WTC11 (cell line): ENCODE measurements around the gene BBS9. TPM values are rescaled to one million over a fixed set of nuclear protein-coding genes. Genes with fewer than 3 reads are reported as not detected.

Experiments used
- ATAC-seq: fragments of 200-7000 bp; cut with Tn5 transposase; 2 replicates; pipeline ENCODE4 v1.10.0; 2021; ENCODE audit warnings: mild to moderate bottlenecking, moderate library complexity
- CTCF ChIA-PET: fragments of 300-600 bp; sonication (Branson Sonifier 250); formaldehyde crosslinking; loops from one replicate; lab custom pipeline; 2021; ENCODE audit warnings: antibody characterized with exemption; lab: Charles Lee
- POLR2A ChIA-PET: fragments of 350-600 bp; sonication (Branson Sonifier 250); formaldehyde crosslinking; loops from one replicate; lab custom pipeline; 2021; ENCODE audit warnings: antibody characterized with exemption; lab: Charles Lee
- DNase-seq: peaks from one replicate; pipeline ENCODE4 v3.0.0; 2021; ENCODE audit warnings: low spot score
- H3K27ac Mint-ChIP-seq: 2 replicates; pipeline ENCODE4 v1.8.0; 2021; ENCODE audit warnings: mixed read lengths
- H3K27me3 Mint-ChIP-seq: 2 replicates; pipeline ENCODE4 v1.8.0; 2021; ENCODE audit warnings: low read depth, mild to moderate bottlenecking, moderate library complexity, mixed read lengths
- H3K36me3 Mint-ChIP-seq: 2 replicates; pipeline ENCODE4 v1.8.0; 2021; ENCODE audit warnings: mixed read lengths
- H3K4me1 Mint-ChIP-seq: 2 replicates; pipeline ENCODE4 v1.8.0; 2022; ENCODE audit warnings: mixed read lengths
- H3K4me3 Mint-ChIP-seq: 2 replicates; pipeline ENCODE4 v1.8.0; 2021; ENCODE audit warnings: mild to moderate bottlenecking, moderate library complexity, mixed read lengths
- H3K9me3 Mint-ChIP-seq: 2 replicates; pipeline ENCODE4 v1.8.0; 2021; ENCODE audit warnings: mixed read lengths
- ARID4B ChIP-seq: sonication (generic); formaldehyde crosslinking; IDR thresholded peaks from 2 replicates; pipeline ENCODE4 v1.8.0; 2023; ENCODE audit warnings: missing genetic modification reagents, mild to moderate bottlenecking, borderline replicate concordance
- ATF6 ChIP-seq: sonication (generic); formaldehyde crosslinking; IDR thresholded peaks from 2 replicates; pipeline ENCODE4 v1.8.1; 2023; ENCODE audit warnings: mild to moderate bottlenecking, missing genetic modification reagents
- GRHL2 ChIP-seq: fragments of 250-450 bp; sonication (Bioruptor Pico); IDR thresholded peaks from 2 replicates; pipeline ENCODE4 v1.8.0; 2022; ENCODE audit warnings: mild to moderate bottlenecking, moderate library complexity; ENCODE audit not compliant: insufficient replicate concordance, severe bottlenecking
- JUN ChIP-seq: sonication (generic); formaldehyde crosslinking; IDR thresholded peaks from 2 replicates; pipeline ENCODE4 v1.8.0; 2023; ENCODE audit warnings: mild to moderate bottlenecking, missing genetic modification reagents
- MAX ChIP-seq: sonication (generic); formaldehyde crosslinking; IDR thresholded peaks from 2 replicates; pipeline ENCODE4 v1.8.0; 2022; ENCODE audit warnings: mild to moderate bottlenecking, missing genetic modification reagents
- SMAD4 ChIP-seq: sonication (generic); formaldehyde crosslinking; IDR thresholded peaks from 2 replicates; pipeline ENCODE4 v1.8.0; 2022; ENCODE audit warnings: mild to moderate bottlenecking, missing genetic modification reagents
- TEAD1 ChIP-seq: sonication (generic); formaldehyde crosslinking; IDR thresholded peaks from 2 replicates; pipeline ENCODE4 v1.8.0; 2022; ENCODE audit warnings: mild to moderate bottlenecking, missing genetic modification reagents
- USF2 ChIP-seq: sonication (generic); formaldehyde crosslinking; IDR thresholded peaks from 2 replicates; pipeline ENCODE4 v1.8.1; 2023; ENCODE audit warnings: mild to moderate bottlenecking, missing genetic modification reagents, moderate library complexity
- total RNA-seq: library from RNA; stranded (reverse); gene quantifications from 3 replicates; pipeline ENCODE4 v1.2.3, GENCODE V29; 2021
- TF ChIP-seq, protein P1 (sequence below): sonication (generic); formaldehyde crosslinking; IDR thresholded peaks from 2 replicates; pipeline ENCODE4 v1.8.1; 2022; ENCODE audit warnings: low read depth, mild to moderate bottlenecking, moderate library complexity, missing genetic modification reagents, borderline replicate concordance
- TF ChIP-seq, protein P2 (sequence below): fragments of 250-450 bp; sonication (Bioruptor Pico); IDR thresholded peaks from 2 replicates; pipeline ENCODE4 v2.1.2; 2022; ENCODE audit warnings: mild to moderate bottlenecking, moderate library complexity

The BBS9 gene
- total RNA-seq, 1 experiment from 2014 or later, result 56.6 TPM

- TF ChIP-seq USF2, result no peak
- TF ChIP-seq ATF6, result no peak
- H3K27ac Mint-ChIP-seq, result no peak overlapping the region
- no peak for ATAC-seq
- no peak overlapping the region for H3K4me3 Mint-ChIP-seq
- H3K36me3 Mint-ChIP-seq, result peaks cover 27% of the 10 kb centered on the region
- no peaks in the 10 kb centered on the region for H3K4me1 Mint-ChIP-seq
- no peak for DNase-seq
- H3K27me3 Mint-ChIP-seq, result no peaks in the 10 kb centered on the region; the same call in 1 of the 2 replicates
- peaks cover 27% of the 10 kb centered on the region for H3K9me3 Mint-ChIP-seq
- ChIA-PET CTCF (no interaction called here), POLR2A (no interaction called here)
These were observed 177.8 kb downstream of the BBS9 start for GRCh38 chr7:33307205-33307604.

DNA sequence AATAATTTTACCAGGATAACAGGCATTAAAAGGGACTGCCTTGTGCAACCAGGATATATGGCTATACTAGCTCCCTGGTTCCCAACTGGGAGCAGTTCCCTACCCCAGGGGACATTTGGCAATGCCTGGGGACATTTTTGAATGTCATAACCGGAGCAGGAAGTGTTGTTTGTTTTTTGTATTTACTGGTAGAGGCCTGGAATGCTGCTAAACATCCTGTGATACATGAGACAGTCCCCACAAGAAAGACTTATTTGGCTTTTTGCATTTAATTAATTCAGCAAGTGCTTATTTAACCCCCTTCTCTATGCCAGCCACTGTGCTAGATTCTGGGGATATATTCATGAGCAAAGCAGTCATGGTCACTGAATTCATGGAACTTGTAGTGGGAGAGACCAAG is 181.2 kb downstream of the BBS9 start:
- ATAC-seq (no peak), DNase-seq (no peak)
- Mint-ChIP-seq H3K36me3 (peaks cover 4% of the 10 kb centered on the region), H3K27me3 (no peaks in the 10 kb centered on the region), H3K27ac (no peak overlapping the region), H3K4me1 (no peaks in the 10 kb centered on the region), H3K9me3 (peaks cover 4% of the 10 kb centered on the region; the same call in 1 of the 2 replicates), H3K4me3 (no peak overlapping the region)
- ChIA-PET POLR2A (no interaction called here), CTCF (no interaction called here)
- TF ChIP-seq MAX (no peak), ARID4B (CRISPR knock-in tag) (no peak), GRHL2 (CRISPR knock-in tag) (no peak), SMAD4 (CRISPR knock-in tag) (no peak), JUN (CRISPR knock-in tag) (no peak), TEAD1 (CRISPR knock-in tag) (no peak)
- TF ChIP-seq, protein P1, sequence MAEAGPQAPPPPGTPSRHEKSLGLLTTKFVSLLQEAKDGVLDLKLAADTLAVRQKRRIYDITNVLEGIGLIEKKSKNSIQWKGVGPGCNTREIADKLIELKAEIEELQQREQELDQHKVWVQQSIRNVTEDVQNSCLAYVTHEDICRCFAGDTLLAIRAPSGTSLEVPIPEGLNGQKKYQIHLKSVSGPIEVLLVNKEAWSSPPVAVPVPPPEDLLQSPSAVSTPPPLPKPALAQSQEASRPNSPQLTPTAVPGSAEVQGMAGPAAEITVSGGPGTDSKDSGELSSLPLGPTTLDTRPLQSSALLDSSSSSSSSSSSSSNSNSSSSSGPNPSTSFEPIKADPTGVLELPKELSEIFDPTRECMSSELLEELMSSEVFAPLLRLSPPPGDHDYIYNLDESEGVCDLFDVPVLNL (CRISPR knock-in tag), result no peak
- TF ChIP-seq, protein P2, sequence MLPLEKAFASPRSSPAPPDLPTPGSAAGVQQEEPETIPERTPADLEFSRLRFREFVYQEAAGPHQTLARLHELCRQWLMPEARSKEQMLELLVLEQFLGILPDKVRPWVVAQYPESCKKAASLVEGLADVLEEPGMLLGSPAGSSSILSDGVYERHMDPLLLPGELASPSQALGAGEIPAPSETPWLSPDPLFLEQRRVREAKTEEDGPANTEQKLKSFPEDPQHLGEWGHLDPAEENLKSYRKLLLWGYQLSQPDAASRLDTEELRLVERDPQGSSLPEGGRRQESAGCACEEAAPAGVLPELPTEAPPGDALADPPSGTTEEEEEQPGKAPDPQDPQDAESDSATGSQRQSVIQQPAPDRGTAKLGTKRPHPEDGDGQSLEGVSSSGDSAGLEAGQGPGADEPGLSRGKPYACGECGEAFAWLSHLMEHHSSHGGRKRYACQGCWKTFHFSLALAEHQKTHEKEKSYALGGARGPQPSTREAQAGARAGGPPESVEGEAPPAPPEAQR (CRISPR knock-in tag), result no peak
